Parathyroid adenoma (tissue), 2 donors: ENCODE data around the gene HIBADH.
A peak's percentile ranks its signal among the peaks of the same experiment; 100 is the strongest.

Source experiments
- H2AFZ ChIP-seq: fragments of 300-600 bp; sonication (generic); one replicate; pipeline ENCODE4 v1.7.0; 2017; ENCODE audit warnings: antibody characterized with exemption, mild to moderate bottlenecking
- H3K27ac ChIP-seq: fragments of 300-600 bp; sonication (generic); one replicate; pipeline ENCODE4 v1.7.0; 2017
- H3K27me3 ChIP-seq: fragments of 300-600 bp; sonication (generic); one replicate; pipeline ENCODE4 v1.7.0; 2017; ENCODE audit warnings: low read length; ENCODE audit not compliant: control insufficient read depth, insufficient read depth
- H3K36me3 ChIP-seq: fragments of 300-600 bp; sonication (generic); one replicate; pipeline ENCODE4 v1.7.0; 2017; ENCODE audit warnings: low read length; ENCODE audit not compliant: control insufficient read depth, insufficient read depth
- H3K4me1 ChIP-seq: fragments of 300-600 bp; sonication (generic); one replicate; pipeline ENCODE4 v1.7.0; 2017; ENCODE audit warnings: control low read depth
- H3K4me2 ChIP-seq: fragments of 300-600 bp; sonication (generic); one replicate; pipeline ENCODE4 v1.7.0; 2017; ENCODE audit warnings: low read length
- H3K4me3 ChIP-seq: fragments of 300-600 bp; sonication (generic); one replicate; pipeline ENCODE4 v1.7.0; 2017; ENCODE audit warnings: low read depth, low read length
- H3K79me2 ChIP-seq: fragments of 300-600 bp; sonication (generic); one replicate; pipeline ENCODE4 v1.7.0; 2017; ENCODE audit warnings: control low read depth
- H3K9ac ChIP-seq: fragments of 300-600 bp; sonication (generic); one replicate; pipeline ENCODE4 v1.7.0; 2017; ENCODE audit warnings: mild to moderate bottlenecking
- H3K9me3 ChIP-seq: fragments of 300-600 bp; sonication (generic); one replicate; pipeline ENCODE4 v1.7.0; 2017; ENCODE audit warnings: low read length; ENCODE audit not compliant: control insufficient read depth
- CTCF ChIP-seq: fragments of 300-600 bp; sonication (generic); IDR thresholded peaks from one replicate; pipeline ENCODE4 v1.7.0; 2017; ENCODE audit warnings: antibody characterized with exemption, mild to moderate bottlenecking
- donor health status: primary hyperparathyroidism.

HIBADH gene

GRCh38 chr7:27671675-27672074 is 9.0 kb upstream of the HIBADH start:
- no peak for TF ChIP-seq CTCF
- no peak overlapping the region for H2AFZ ChIP-seq
- no peaks in the 10 kb centered on the region for H3K4me1 ChIP-seq
- H3K9ac ChIP-seq = no peak overlapping the region
- no peak overlapping the region for H3K4me2 ChIP-seq
- no peak overlapping the region for H3K27ac ChIP-seq
- no peaks in the 10 kb centered on the region for H3K9me3 ChIP-seq
- no peaks in the 10 kb centered on the region for H3K27me3 ChIP-seq
- no peaks in the 10 kb centered on the region for H3K79me2 ChIP-seq
- no peak overlapping the region for H3K4me3 ChIP-seq
- H3K36me3 ChIP-seq = no peaks in the 10 kb centered on the region

- Histone ChIP-seq H3K79me2 (no peaks in the 10 kb centered on the region), H3K4me3 (no peak overlapping the region), H3K36me3 (no peaks in the 10 kb centered on the region), H3K27ac (no peak overlapping the region), H3K9ac (no peak overlapping the region), H3K4me1 (no peaks in the 10 kb centered on the region), H2AFZ (no peak overlapping the region), H3K4me2 (no peak overlapping the region), H3K9me3 (no peaks in the 10 kb centered on the region), H3K27me3 (no peaks in the 10 kb centered on the region)
- no peak for TF ChIP-seq CTCF
These were observed 8.0 kb upstream of the HIBADH start for GRCh38 chr7:27670676-27671075.

DNA sequence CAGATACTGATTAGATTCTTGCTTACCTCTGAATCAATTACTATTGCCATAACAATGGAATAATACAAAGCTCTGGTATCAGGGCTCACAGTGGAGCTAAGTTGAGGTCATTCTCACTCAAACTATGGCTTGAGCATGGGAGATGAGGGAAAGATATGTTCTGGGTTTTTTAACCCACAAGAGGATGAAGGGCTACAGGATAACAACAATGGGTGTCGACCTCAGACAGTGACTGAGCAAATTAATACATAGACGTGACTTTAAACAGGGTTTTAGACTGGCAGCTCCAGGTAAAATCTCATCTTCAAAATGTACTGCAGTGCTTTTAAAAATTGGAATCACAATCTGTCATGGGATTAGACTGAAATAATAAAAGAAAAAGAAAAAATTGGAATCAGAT is 7.5 kb upstream of the HIBADH start:
- no peaks in the 10 kb centered on the region for H3K27me3 ChIP-seq
- H3K9ac ChIP-seq = no peak overlapping the region
- H3K4me2 ChIP-seq = no peak overlapping the region
- H3K79me2 ChIP-seq = no peaks in the 10 kb centered on the region
- H3K4me3 ChIP-seq = no peak overlapping the region
- no peaks in the 10 kb centered on the region for H3K4me1 ChIP-seq
- H3K9me3 ChIP-seq = no peaks in the 10 kb centered on the region
- no peaks in the 10 kb centered on the region for H3K36me3 ChIP-seq
- no peak for TF ChIP-seq CTCF
- H2AFZ ChIP-seq = no peak overlapping the region
- no peak overlapping the region for H3K27ac ChIP-seq

DNA sequence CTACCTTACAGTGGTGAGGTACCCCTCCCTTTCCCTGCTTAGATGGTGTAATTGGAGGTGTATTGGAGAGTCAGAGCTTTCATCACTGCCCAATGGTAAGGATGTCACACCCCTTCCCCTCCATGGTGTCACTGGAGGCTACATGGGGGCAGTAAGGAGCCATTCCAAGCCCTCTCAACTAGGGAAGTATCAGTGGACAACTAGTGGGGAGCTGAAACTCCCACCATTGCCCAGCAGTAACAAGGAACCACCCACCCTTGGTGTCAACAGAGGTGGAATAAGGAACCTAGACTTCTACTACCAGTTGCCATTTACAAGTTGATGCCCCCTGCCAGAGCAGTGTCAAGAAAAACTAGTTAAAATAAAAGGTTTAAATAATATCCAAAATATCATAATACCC is 2.8 kb upstream of the HIBADH start:
- Histone ChIP-seq H2AFZ (no peak overlapping the region), H3K27me3 (no peaks in the 10 kb centered on the region), H3K27ac (no peak overlapping the region), H3K4me3 (no peak overlapping the region), H3K79me2 (no peaks in the 10 kb centered on the region), H3K4me1 (no peaks in the 10 kb centered on the region), H3K9me3 (no peaks in the 10 kb centered on the region), H3K9ac (no peak overlapping the region), H3K4me2 (no peak overlapping the region), H3K36me3 (no peaks in the 10 kb centered on the region)
- no peak for TF ChIP-seq CTCF

DNA sequence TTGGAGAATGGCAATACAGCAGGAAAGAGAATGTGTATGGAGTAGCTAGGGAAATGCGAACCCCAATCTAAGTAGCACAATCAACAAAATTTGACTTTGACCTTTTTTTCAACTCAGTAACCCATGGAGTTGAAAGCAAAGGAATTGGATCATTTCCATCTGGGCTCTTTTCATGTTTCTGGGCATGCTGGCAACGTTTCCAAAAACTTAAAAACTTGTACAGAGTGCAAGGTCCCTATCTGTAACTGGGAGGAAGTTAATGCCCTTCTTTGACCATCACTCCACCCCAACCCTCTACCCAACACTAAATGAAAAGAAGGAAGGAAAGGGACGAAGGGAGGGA is 1.3 kb upstream of the HIBADH start:
- Histone ChIP-seq H2AFZ (peak overlapping the region; percentile 96), H3K27ac (no peak overlapping the region), H3K79me2 (no peaks in the 10 kb centered on the region), H3K4me2 (no peak overlapping the region), H3K27me3 (no peaks in the 10 kb centered on the region), H3K36me3 (no peaks in the 10 kb centered on the region), H3K4me3 (no peak overlapping the region), H3K9me3 (no peaks in the 10 kb centered on the region), H3K4me1 (no peaks in the 10 kb centered on the region), H3K9ac (no peak overlapping the region)
- TF ChIP-seq CTCF = no peak
